Tibial nerve (tissue), 4 donors: ENCODE data around the gene DENND5B.

Experiments
- CTCF ChIP-seq, 5 experiments: fragments of 200-600 bp in 3 of 5; fragments of 450-650 bp in 2 of 5; sonication (generic) in 3 of 5; IDR thresholded peaks; one replicate each; pipeline ENCODE4 v1.5.1; 2016 to 2019; ENCODE audit warnings: antibody characterized with exemption in 5 of 5, mild to moderate bottlenecking in 3 of 5, moderate library complexity in 2 of 5
- EP300 ChIP-seq, 2 donors: sonication (generic); formaldehyde crosslinking; IDR thresholded peaks; one replicate each; pipeline ENCODE4 v1.6.1; 2017; ENCODE audit warnings: antibody characterized with exemption in 2 of 2, mild to moderate bottlenecking in 1 of 2
- POLR2A ChIP-seq, 2 donors: fragments of 450-650 bp; IDR thresholded peaks; one replicate each; pipeline ENCODE4 v1.6.1; 2017; ENCODE audit warnings: antibody characterized with exemption in 2 of 2, mild to moderate bottlenecking in 2 of 2, moderate library complexity in 2 of 2

- TF ChIP-seq CTCF (IDR thresholded peaks at IDR 0.05) (no peak), POLR2A (IDR thresholded peaks at IDR 0.05) (no peak), EP300 (IDR thresholded peaks at IDR 0.05) (no peak)
These were observed 146.2 kb downstream of the DENND5B start for GRCh38 chr12:31444736-31445135.
